GM21367 (cell line): ENCODE data around the gene GBP1.
"Not testable (repeated sequence)": the region's sequence is repeated elsewhere in the genome, so short reads cannot be mapped to it uniquely, and the experiment has no call there.

ENCODE experiments used
- ATAC-seq: cut with Tn5 transposase; IDR thresholded peaks from one replicate; pipeline ENCODE4 v1.9.1; 2021; ENCODE audit not compliant: unreplicated experiment

GBP1 gene

GRCh38 chr1:89065079-89065868, at the start of gene GBP1:
Gene GBP1 (minus strand): TSS chr1:89065208. CDS start chr1:89063234, 1,974 bp downstream.
- peak; percentile 52 for ATAC-seq

GRCh38 chr1:89114662-89115061, 49.7 kb upstream of the GBP1 start:
- ATAC-seq, result no peak

GRCh38 chr1:89112871-89113613, 48.0 kb upstream of the GBP1 start:
- ATAC-seq, result no peak

- ATAC-seq, result no peak
Observed at GRCh38 chr1:89104687-89105086, 39.7 kb upstream of the GBP1 start.

- no peak for ATAC-seq
Observed at GRCh38 chr1:89104147-89104546, 39.1 kb upstream of the GBP1 start.

GRCh38 chr1:89102021-89102420, 37.0 kb upstream of the GBP1 start:
- ATAC-seq, result no peak

GRCh38 chr1:89100412-89100811, 35.4 kb upstream of the GBP1 start:
- ATAC-seq, result no peak

GRCh38 chr1:89098857-89099256, 33.8 kb upstream of the GBP1 start:
- no peak for ATAC-seq

- ATAC-seq, result no peak
Observed at GRCh38 chr1:89095737-89096136, 30.7 kb upstream of the GBP1 start.

- no peak for ATAC-seq
Observed at GRCh38 chr1:89089962-89090361, 25.0 kb upstream of the GBP1 start.

- ATAC-seq, result no peak
Observed at GRCh38 chr1:89088572-89088971, 23.6 kb upstream of the GBP1 start.

- no peak for ATAC-seq
Observed at GRCh38 chr1:89087241-89087640, 22.2 kb upstream of the GBP1 start.

- ATAC-seq, result no peak
Observed at GRCh38 chr1:89085781-89086180, 20.8 kb upstream of the GBP1 start.

GRCh38 chr1:89081005-89081404, 16.0 kb upstream of the GBP1 start:
- ATAC-seq, result peak; percentile 57

- ATAC-seq, result not testable (repeated sequence)
Observed at GRCh38 chr1:89080068-89080467, 15.1 kb upstream of the GBP1 start.

GRCh38 chr1:89072466-89073065, 7.6 kb upstream of the GBP1 start:
- ATAC-seq, result not testable (repeated sequence)

GRCh38 chr1:89070509-89070908, 5.5 kb upstream of the GBP1 start:
- ATAC-seq, result no peak

GRCh38 chr1:89069951-89070350, 4.9 kb upstream of the GBP1 start:
- ATAC-seq, result no peak

GRCh38 chr1:89068291-89068690, 3.3 kb upstream of the GBP1 start:
- no peak for ATAC-seq

- peak; percentile 40 for ATAC-seq
Observed at GRCh38 chr1:89064632-89065031, 376 bp downstream of the GBP1 start.

GRCh38 chr1:89063094-89063493, 1.9 kb downstream of the GBP1 start:
- no peak for ATAC-seq

GRCh38 chr1:89060091-89060490, 4.9 kb downstream of the GBP1 start:
- ATAC-seq, result no peak
